HepG2 (cell line): ENCODE measurements around the gene HSCB. TPM values are rescaled to one million over a fixed set of nuclear protein-coding genes. Genes with fewer than 3 reads are reported as not detected.

Experiments used
- ARNT2 ChIP-seq: sonication (generic); formaldehyde crosslinking; IDR thresholded peaks from 2 replicates; pipeline ENCODE4 v1.8.0; 2022; ENCODE audit warnings: mild to moderate bottlenecking, low read depth, missing genetic modification reagents, moderate library complexity
- CEBPG ChIP-seq: IDR thresholded peaks from 2 replicates; pipeline ENCODE4 v1.6.1; 2016
- DNMT3B ChIP-seq: conservative IDR thresholded peaks from 2 replicates; pipeline ENCODE4 v1.6.1; 2016; ENCODE audit warnings: missing biosample characterization, control low read depth
- DRAP1 ChIP-seq: IDR thresholded peaks from 2 replicates; pipeline ENCODE4 v1.6.1; 2016; ENCODE audit warnings: missing genetic modification reagents, missing compliant biosample characterization
- EZH2 ChIP-seq: conservative IDR thresholded peaks from 2 replicates; pipeline ENCODE4 v1.6.1; 2012; ENCODE audit warnings: mild to moderate bottlenecking, low read depth, low read length, moderate library complexity
- GATAD2A ChIP-seq: IDR thresholded peaks from 2 replicates; pipeline ENCODE4 v1.6.1; 2016
- JDP2 ChIP-seq: sonication (generic); formaldehyde crosslinking; IDR thresholded peaks from 2 replicates; pipeline ENCODE4 v1.8.1; 2022; ENCODE audit warnings: missing genetic modification reagents, borderline replicate concordance
- SMAD9 ChIP-seq: sonication (generic); formaldehyde crosslinking; IDR thresholded peaks from 2 replicates; pipeline ENCODE4 v1.5.1; 2020; ENCODE audit warnings: mild to moderate bottlenecking, missing genetic modification reagents
- SRF ChIP-seq: IDR thresholded peaks from 2 replicates; pipeline ENCODE4 v1.6.1; 2011; ENCODE audit warnings: mild to moderate bottlenecking, low read depth, low read length, moderate library complexity
- TBX2 ChIP-seq: sonication (generic); formaldehyde crosslinking; IDR thresholded peaks from 2 replicates; pipeline ENCODE4 v1.5.0; 2020; ENCODE audit warnings: missing genetic modification reagents, mild to moderate bottlenecking, borderline replicate concordance
- YEATS4 ChIP-seq: sonication (generic); formaldehyde crosslinking; IDR thresholded peaks from 2 replicates; pipeline ENCODE4 v1.4.0; 2020; ENCODE audit warnings: missing genetic modification reagents, borderline replicate concordance
- ZNF124 ChIP-seq: sonication (generic); formaldehyde crosslinking; IDR thresholded peaks from 2 replicates; pipeline ENCODE4 v1.4.0; 2020; ENCODE audit warnings: missing genetic modification reagents
- ZNF230 ChIP-seq: sonication (generic); formaldehyde crosslinking; IDR thresholded peaks from 2 replicates; pipeline ENCODE4 v1.4.0; 2020; ENCODE audit warnings: mild to moderate bottlenecking, missing genetic modification reagents
- ZNF547 ChIP-seq: sonication (generic); formaldehyde crosslinking; IDR thresholded peaks from 2 replicates; pipeline ENCODE4 v1.5.1; 2020; ENCODE audit warnings: mild to moderate bottlenecking, missing genetic modification reagents
- ZNF788 ChIP-seq: sonication (generic); formaldehyde crosslinking; IDR thresholded peaks from 2 replicates; pipeline ENCODE4 v1.5.0; 2020; ENCODE audit warnings: mild to moderate bottlenecking, missing genetic modification reagents, borderline replicate concordance
- polyA plus RNA-seq, 8 experiments: library from polyadenylated mRNA; depleted of rRNA in 3 of 8; stranded (reverse) in 7 of 8; unstranded in 1 of 8; fragments of >200 nt; fragmentation: Illumina TruSeq in 4 of 8; extraction: Trizol in 4 of 8; gene quantifications; 2 replicates each; pipeline versions ENCODE4 v1.2.1 to v1.2.3, GENCODE V29; 2011 to 2016; ENCODE audit warnings: low read depth in 4 of 8, missing spikeins in 1 of 8, mixed read lengths in 1 of 8; ENCODE audit not compliant: insufficient read depth in 1 of 8
- total RNA-seq, 5 experiments: library from RNA; depleted of rRNA; stranded (reverse); fragments of >200 nt; fragmentation: Illumina TruSeq; extraction: Trizol; gene quantifications; 2 replicates each; pipeline ENCODE4 v1.2.3, GENCODE V29; 2016; ENCODE audit warnings: low read depth in 1 of 5
- TF ChIP-seq, protein P1 (sequence below): sonication (generic); formaldehyde crosslinking; IDR thresholded peaks from 2 replicates; pipeline ENCODE4 v1.5.1; 2020; ENCODE audit warnings: mild to moderate bottlenecking, missing genetic modification reagents, moderate library complexity

The HSCB gene
- total and polyA plus RNA-seq, 2 of the 13 experiments (the other 11 are each of a cell fraction or from before 2014, with no cell fraction given), result 15.4 to 20.9 TPM

DNA sequence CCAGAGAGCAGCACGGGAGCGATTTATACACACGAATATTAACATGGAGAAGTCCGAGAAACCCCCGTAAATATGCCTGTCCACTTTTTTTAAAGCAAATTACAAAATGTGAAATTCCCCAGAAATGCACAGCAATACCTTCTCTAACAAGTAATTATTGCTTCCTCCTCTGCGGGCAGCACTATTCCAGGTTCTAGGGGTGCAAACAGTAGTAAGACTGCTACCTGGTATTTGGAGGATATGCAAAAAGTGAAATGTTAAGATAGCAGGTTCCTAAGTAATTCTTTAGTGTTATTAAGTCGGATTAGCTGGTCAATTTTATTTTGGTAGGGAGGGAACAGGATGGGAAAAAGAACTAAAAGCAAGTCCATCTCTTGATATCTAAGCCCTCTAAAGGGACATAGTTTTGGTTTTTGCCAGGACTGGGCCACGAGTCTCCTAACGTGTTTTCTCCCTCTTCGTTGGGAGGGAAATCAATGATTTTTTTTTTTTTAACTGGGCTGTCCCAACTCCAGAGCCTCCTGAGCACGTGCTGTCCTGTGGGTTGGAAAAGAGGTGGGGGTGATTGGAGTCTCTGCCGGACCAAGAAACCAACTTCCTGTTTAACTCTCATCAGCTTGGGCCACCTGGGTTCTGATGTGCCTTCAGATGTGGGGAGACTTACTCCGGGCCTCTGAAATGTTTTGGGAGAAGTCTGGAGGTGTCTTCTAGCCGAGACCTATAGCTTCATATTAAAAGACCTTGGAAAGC lies 60.2 kb downstream of the HSCB start (continued):
- TF ChIP-seq, protein P1, sequence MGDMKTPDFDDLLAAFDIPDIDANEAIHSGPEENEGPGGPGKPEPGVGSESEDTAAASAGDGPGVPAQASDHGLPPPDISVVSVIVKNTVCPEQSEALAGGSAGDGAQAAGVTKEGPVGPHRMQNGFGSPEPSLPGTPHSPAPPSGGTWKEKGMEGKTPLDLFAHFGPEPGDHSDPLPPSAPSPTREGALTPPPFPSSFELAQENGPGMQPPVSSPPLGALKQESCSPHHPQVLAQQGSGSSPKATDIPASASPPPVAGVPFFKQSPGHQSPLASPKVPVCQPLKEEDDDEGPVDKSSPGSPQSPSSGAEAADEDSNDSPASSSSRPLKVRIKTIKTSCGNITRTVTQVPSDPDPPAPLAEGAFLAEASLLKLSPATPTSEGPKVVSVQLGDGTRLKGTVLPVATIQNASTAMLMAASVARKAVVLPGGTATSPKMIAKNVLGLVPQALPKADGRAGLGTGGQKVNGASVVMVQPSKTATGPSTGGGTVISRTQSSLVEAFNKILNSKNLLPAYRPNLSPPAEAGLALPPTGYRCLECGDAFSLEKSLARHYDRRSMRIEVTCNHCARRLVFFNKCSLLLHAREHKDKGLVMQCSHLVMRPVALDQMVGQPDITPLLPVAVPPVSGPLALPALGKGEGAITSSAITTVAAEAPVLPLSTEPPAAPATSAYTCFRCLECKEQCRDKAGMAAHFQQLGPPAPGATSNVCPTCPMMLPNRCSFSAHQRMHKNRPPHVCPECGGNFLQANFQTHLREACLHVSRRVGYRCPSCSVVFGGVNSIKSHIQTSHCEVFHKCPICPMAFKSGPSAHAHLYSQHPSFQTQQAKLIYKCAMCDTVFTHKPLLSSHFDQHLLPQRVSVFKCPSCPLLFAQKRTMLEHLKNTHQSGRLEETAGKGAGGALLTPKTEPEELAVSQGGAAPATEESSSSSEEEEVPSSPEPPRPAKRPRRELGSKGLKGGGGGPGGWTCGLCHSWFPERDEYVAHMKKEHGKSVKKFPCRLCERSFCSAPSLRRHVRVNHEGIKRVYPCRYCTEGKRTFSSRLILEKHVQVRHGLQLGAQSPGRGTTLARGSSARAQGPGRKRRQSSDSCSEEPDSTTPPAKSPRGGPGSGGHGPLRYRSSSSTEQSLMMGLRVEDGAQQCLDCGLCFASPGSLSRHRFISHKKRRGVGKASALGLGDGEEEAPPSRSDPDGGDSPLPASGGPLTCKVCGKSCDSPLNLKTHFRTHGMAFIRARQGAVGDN (CRISPR knock-in tag), result peak; percentile 26
- TF ChIP-seq GATAD2A (CRISPR knock-in tag) (peak; percentile 89), ZNF788 (no peak; the same call in 1 of the 2 replicates), CEBPG (CRISPR knock-in tag) (no peak), ZNF547 (CRISPR knock-in tag) (no peak), ZNF230 (CRISPR knock-in tag) (no peak), SMAD9 (CRISPR knock-in tag) (no peak), DNMT3B (CRISPR knock-in tag) (0 out of 2 replicates have a peak, but pooled peaks have one; percentile 52), DRAP1 (CRISPR knock-in tag) (peak; percentile 55; the same call in 1 of the 2 replicates), ARNT2 (peak; percentile 72), YEATS4 (no peak), JDP2 (CRISPR knock-in tag) (no peak), ZNF124 (CRISPR knock-in tag) (0 out of 2 replicates have a peak, but pooled peaks have one; percentile 4), EZH2 (no peak), SRF (no peak), TBX2 (CRISPR knock-in tag) (peak; percentile 64; the same call in 1 of the 2 replicates)
